ENCODE results near the gene AGRP.

DNA sequence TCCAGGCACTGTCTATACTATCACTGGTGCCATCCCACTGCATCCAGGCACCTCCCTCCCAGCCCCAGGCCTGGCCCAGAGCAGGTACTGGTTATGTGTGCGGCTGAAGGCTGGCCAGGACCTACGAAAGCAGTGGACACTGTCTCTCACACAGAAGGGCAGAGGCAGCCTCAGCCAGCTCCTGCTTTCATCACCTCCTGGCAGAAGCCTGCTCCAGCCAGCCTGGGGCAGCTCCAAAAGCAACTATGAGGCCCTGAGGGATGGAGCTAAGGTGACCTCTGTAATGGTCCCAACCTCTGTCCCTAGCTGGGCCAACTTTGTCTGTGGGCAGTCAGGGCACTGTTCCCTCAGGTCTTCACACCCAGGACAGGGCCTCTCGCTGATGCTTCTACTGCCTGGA lies 33.6 kb downstream of the AGRP start:
- TF ChIP-seq POLR2A (IDR thresholded peaks at IDR 0.05) (no peak), POLR2AphosphoS5 (IDR thresholded peaks at IDR 0.05) (no peak)
- TF ChIP-seq, protein P1, sequence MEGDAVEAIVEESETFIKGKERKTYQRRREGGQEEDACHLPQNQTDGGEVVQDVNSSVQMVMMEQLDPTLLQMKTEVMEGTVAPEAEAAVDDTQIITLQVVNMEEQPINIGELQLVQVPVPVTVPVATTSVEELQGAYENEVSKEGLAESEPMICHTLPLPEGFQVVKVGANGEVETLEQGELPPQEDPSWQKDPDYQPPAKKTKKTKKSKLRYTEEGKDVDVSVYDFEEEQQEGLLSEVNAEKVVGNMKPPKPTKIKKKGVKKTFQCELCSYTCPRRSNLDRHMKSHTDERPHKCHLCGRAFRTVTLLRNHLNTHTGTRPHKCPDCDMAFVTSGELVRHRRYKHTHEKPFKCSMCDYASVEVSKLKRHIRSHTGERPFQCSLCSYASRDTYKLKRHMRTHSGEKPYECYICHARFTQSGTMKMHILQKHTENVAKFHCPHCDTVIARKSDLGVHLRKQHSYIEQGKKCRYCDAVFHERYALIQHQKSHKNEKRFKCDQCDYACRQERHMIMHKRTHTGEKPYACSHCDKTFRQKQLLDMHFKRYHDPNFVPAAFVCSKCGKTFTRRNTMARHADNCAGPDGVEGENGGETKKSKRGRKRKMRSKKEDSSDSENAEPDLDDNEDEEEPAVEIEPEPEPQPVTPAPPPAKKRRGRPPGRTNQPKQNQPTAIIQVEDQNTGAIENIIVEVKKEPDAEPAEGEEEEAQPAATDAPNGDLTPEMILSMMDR (IDR thresholded peaks at IDR 0.05) = no peak
